Measurements from ENCODE around the gene ERICH6B. TPM values are rescaled to one million over a fixed set of nuclear protein-coding genes. Genes with fewer than 3 reads are reported as not detected.
A peak's percentile ranks its signal among the peaks of the same experiment; 100 is the strongest.
"Not testable (repeated sequence)": the region's sequence is repeated elsewhere in the genome, so short reads cannot be mapped to it uniquely, and the experiment has no call there.

Gene ERICH6B
- total RNA-seq, 1 experiment from 2014 or later = not detected

- H3K9ac ChIP-seq (ENCODE audit: low read length); H3K36me3 ChIP-seq (ENCODE audit: low read depth, low read length); H3K27me3 ChIP-seq (ENCODE audit: low read length); H3K79me2 ChIP-seq (ENCODE audit: low read length); H3K9me2 ChIP-seq (replicated peaks; ENCODE audit: low read length); H2AFZ ChIP-seq (ENCODE audit: low read length); H3K9me3 ChIP-seq (ENCODE audit: low read length); POLR2A ChIA-PET (ENCODE audit: unreplicated experiment); DNase-seq; H4K20me1 ChIP-seq (ENCODE audit: low read length); BruUV-seq (replicated peaks); H3F3A ChIP-seq (ENCODE audit: low read length, unreplicated experiment); ATAC-seq; H3K27ac ChIP-seq (ENCODE audit: low read length); H3K4me1 ChIP-seq (ENCODE audit: insufficient read depth, low read length); CTCF ChIA-PET; intact Hi-C loops (cut with micrococcal nuclease); H3K4me2 ChIP-seq (ENCODE audit: low read length); H3K4me3 ChIP-seq (ENCODE audit: low read length): not testable (repeated sequence)
These were observed 26.6 kb upstream of the ERICH6B start for GRCh38 chr13:45642159-45642558.

DNA sequence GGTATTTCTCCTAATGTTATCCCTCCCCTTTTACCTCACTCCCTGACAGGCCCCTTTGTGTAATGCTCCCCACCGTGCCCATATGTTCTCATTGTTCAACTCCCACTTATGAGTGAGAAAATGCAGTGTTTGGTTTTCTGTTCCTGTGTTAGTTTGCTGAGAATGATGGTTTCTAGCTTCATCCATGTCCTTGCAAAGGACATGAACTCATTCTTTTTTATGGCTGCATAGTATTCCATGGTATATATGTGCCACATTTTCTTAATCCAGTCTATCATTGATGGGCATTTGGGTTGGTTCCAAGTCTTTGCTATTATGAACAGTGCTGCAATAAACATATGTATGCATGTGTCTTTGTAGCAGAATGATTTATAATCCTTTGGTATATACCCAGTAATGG is 19.8 kb upstream of the ERICH6B start:
- ATAC-seq; H2AFZ ChIP-seq (ENCODE audit: low read length); intact Hi-C loops (cut with micrococcal nuclease); POLR2A ChIA-PET (ENCODE audit: unreplicated experiment); CTCF ChIA-PET; H3K36me3 ChIP-seq (ENCODE audit: low read depth, low read length); H3F3A ChIP-seq (ENCODE audit: low read length, unreplicated experiment); H3K27ac ChIP-seq (ENCODE audit: low read length); H3K9me3 ChIP-seq (ENCODE audit: low read length); H3K4me3 ChIP-seq (ENCODE audit: low read length); H3K9me2 ChIP-seq (replicated peaks; ENCODE audit: low read length); BruUV-seq (replicated peaks); H3K27me3 ChIP-seq (ENCODE audit: low read length); H3K4me2 ChIP-seq (ENCODE audit: low read length); H3K9ac ChIP-seq (ENCODE audit: low read length); DNase-seq; H4K20me1 ChIP-seq (ENCODE audit: low read length); H3K79me2 ChIP-seq (ENCODE audit: low read length): not testable (repeated sequence)
- peaks cover 13% of the 10 kb centered on the region; the same call in 1 of the 2 replicates for H3K4me1 ChIP-seq (ENCODE audit: insufficient read depth, low read length)

- Histone ChIP-seq H3F3A (ENCODE audit: low read length, unreplicated experiment) (no peaks in the 10 kb centered on the region), H3K9me2 (replicated peaks; ENCODE audit: low read length) (no peaks in the 10 kb centered on the region), H3K36me3 (ENCODE audit: low read depth, low read length) (no peaks in the 10 kb centered on the region), H3K27ac (ENCODE audit: low read length) (no peak overlapping the region), H3K9ac (ENCODE audit: low read length) (no peak overlapping the region), H3K4me2 (ENCODE audit: low read length) (no peak overlapping the region), H4K20me1 (ENCODE audit: low read length) (no peaks in the 10 kb centered on the region), H3K27me3 (ENCODE audit: low read length) (no peaks in the 10 kb centered on the region), H2AFZ (ENCODE audit: low read length) (peak overlapping the region; percentile 37; the same call in 1 of the 2 replicates), H3K4me1 (ENCODE audit: insufficient read depth, low read length) (peaks cover 25% of the 10 kb centered on the region), H3K79me2 (ENCODE audit: low read length) (no peaks in the 10 kb centered on the region), H3K4me3 (ENCODE audit: low read length) (no peak overlapping the region), H3K9me3 (ENCODE audit: low read length) (no peaks in the 10 kb centered on the region)
- intact Hi-C loops (cut with micrococcal nuclease) = no loop called here
- CTCF ChIA-PET = no interaction called here
- DNase-seq (peak; percentile 62), ATAC-seq (peak; percentile 29; the same call in 1 of the 2 replicates)
- POLR2A ChIA-PET (ENCODE audit: unreplicated experiment) = no interaction called here
- TF ChIP-seq, protein P1, sequence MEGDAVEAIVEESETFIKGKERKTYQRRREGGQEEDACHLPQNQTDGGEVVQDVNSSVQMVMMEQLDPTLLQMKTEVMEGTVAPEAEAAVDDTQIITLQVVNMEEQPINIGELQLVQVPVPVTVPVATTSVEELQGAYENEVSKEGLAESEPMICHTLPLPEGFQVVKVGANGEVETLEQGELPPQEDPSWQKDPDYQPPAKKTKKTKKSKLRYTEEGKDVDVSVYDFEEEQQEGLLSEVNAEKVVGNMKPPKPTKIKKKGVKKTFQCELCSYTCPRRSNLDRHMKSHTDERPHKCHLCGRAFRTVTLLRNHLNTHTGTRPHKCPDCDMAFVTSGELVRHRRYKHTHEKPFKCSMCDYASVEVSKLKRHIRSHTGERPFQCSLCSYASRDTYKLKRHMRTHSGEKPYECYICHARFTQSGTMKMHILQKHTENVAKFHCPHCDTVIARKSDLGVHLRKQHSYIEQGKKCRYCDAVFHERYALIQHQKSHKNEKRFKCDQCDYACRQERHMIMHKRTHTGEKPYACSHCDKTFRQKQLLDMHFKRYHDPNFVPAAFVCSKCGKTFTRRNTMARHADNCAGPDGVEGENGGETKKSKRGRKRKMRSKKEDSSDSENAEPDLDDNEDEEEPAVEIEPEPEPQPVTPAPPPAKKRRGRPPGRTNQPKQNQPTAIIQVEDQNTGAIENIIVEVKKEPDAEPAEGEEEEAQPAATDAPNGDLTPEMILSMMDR (conservative IDR thresholded peaks at IDR 0.05; ENCODE audit: low read depth, low read length) = no peak
- TF ChIP-seq EZH2 (IDR thresholded peaks at IDR 0.05; ENCODE audit: low read length, unreplicated experiment) (no peak), EZH2phosphoT487 (IDR thresholded peaks at IDR 0.05; ENCODE audit: borderline replicate concordance, low read length) (no peak)
- no TSS peak for BruUV-seq (replicated peaks)
These were observed 15.3 kb upstream of the ERICH6B start for GRCh38 chr13:45630791-45631190.

GRCh38 chr13:45629940-45630339 is 14.4 kb upstream of the ERICH6B start:
- ChIA-PET POLR2A (ENCODE audit: unreplicated experiment) (no interaction called here), CTCF (no interaction called here)
- TF ChIP-seq EZH2phosphoT487 (IDR thresholded peaks at IDR 0.05; ENCODE audit: borderline replicate concordance, low read length) (no peak), EZH2 (IDR thresholded peaks at IDR 0.05; ENCODE audit: low read length, unreplicated experiment) (no peak)
- TF ChIP-seq, protein P1 (conservative IDR thresholded peaks at IDR 0.05; ENCODE audit: low read depth, low read length) = no peak
- Histone ChIP-seq H3F3A (ENCODE audit: low read length, unreplicated experiment) (no peaks in the 10 kb centered on the region), H3K4me3 (ENCODE audit: low read length) (no peak overlapping the region), H4K20me1 (ENCODE audit: low read length) (no peaks in the 10 kb centered on the region), H3K27ac (ENCODE audit: low read length) (no peak overlapping the region), H3K9me3 (ENCODE audit: low read length) (no peaks in the 10 kb centered on the region), H3K9me2 (replicated peaks; ENCODE audit: low read length) (no peaks in the 10 kb centered on the region), H3K4me2 (ENCODE audit: low read length) (no peak overlapping the region), H3K4me1 (ENCODE audit: insufficient read depth, low read length) (peaks cover 27% of the 10 kb centered on the region), H2AFZ (ENCODE audit: low read length) (no peak overlapping the region), H3K9ac (ENCODE audit: low read length) (no peak overlapping the region), H3K27me3 (ENCODE audit: low read length) (no peaks in the 10 kb centered on the region), H3K36me3 (ENCODE audit: low read depth, low read length) (no peaks in the 10 kb centered on the region), H3K79me2 (ENCODE audit: low read length) (no peaks in the 10 kb centered on the region)
- no peak for ATAC-seq
- DNase-seq = no peak
- BruUV-seq (replicated peaks) = no TSS peak
- intact Hi-C loops (cut with micrococcal nuclease) = loop anchor here (10.0 kb wide), 1 partner anchor 695 kb away; no protein-coding TSS in a partner anchor
